HepG2 (cell line): ENCODE measurements around the gene BBS12. TPM values are rescaled to one million over a fixed set of nuclear protein-coding genes. Genes with fewer than 3 reads are reported as not detected.

Experiments
- DMAP1 ChIP-seq: IDR thresholded peaks from 2 replicates; pipeline ENCODE4 v1.6.1; 2016
- DMTF1 ChIP-seq: sonication (generic); formaldehyde crosslinking; IDR thresholded peaks from 2 replicates; pipeline ENCODE4 v1.4.0; 2020; ENCODE audit warnings: mild to moderate bottlenecking, missing genetic modification reagents
- DPF2 ChIP-seq: sonication (generic); formaldehyde crosslinking; IDR thresholded peaks from 2 replicates; pipeline ENCODE4 v1.4.0; 2020; ENCODE audit warnings: mild to moderate bottlenecking, low read depth, missing genetic modification reagents, borderline replicate concordance
- ELF1 ChIP-seq: sonication (generic); formaldehyde crosslinking; IDR thresholded peaks from 2 replicates; pipeline ENCODE4 v1.4.0; 2020; ENCODE audit warnings: missing genetic modification reagents
- FOSL2 ChIP-seq: sonication (generic); formaldehyde crosslinking; IDR thresholded peaks from 2 replicates; pipeline ENCODE4 v1.4.0; 2020; ENCODE audit warnings: missing genetic modification reagents
- GATA4 ChIP-seq: sonication (generic); IDR thresholded peaks from 2 replicates; pipeline ENCODE4 v1.6.1; 2016; ENCODE audit warnings: antibody characterized with exemption, low read depth, borderline replicate concordance
- GPBP1L1 ChIP-seq: sonication (generic); formaldehyde crosslinking; IDR thresholded peaks from 2 replicates; pipeline ENCODE4 v1.5.0; 2020; ENCODE audit warnings: mild to moderate bottlenecking, missing genetic modification reagents
- MTF1 ChIP-seq: sonication (generic); formaldehyde crosslinking; IDR thresholded peaks from 2 replicates; pipeline ENCODE4 v1.5.0; 2020; ENCODE audit warnings: missing genetic modification reagents
- YY1 ChIP-seq: IDR thresholded peaks from 2 replicates; pipeline ENCODE4 v1.6.1; 2011; ENCODE audit warnings: low read length, low read depth, moderate library complexity, mild to moderate bottlenecking; ENCODE audit not compliant: insufficient read depth, insufficient replicate concordance
- ZNF646 ChIP-seq: sonication (generic); formaldehyde crosslinking; IDR thresholded peaks from 2 replicates; pipeline ENCODE4 v1.9.0; 2021; ENCODE audit warnings: mild to moderate bottlenecking, missing genetic modification reagents
- ZNF713 ChIP-seq: sonication (generic); formaldehyde crosslinking; IDR thresholded peaks from 2 replicates; pipeline ENCODE4 v1.4.0; 2020; ENCODE audit warnings: mild to moderate bottlenecking, missing genetic modification reagents
- polyA plus RNA-seq, 8 experiments: library from polyadenylated mRNA; depleted of rRNA in 3 of 8; stranded (reverse) in 7 of 8; unstranded in 1 of 8; fragments of >200 nt; fragmentation: Illumina TruSeq in 4 of 8; extraction: Trizol in 4 of 8; gene quantifications; 2 replicates each; pipeline versions ENCODE4 v1.2.1 to v1.2.3, GENCODE V29; 2011 to 2016; ENCODE audit warnings: low read depth in 4 of 8, missing spikeins in 1 of 8, mixed read lengths in 1 of 8; ENCODE audit not compliant: insufficient read depth in 1 of 8
- total RNA-seq, 5 experiments: library from RNA; depleted of rRNA; stranded (reverse); fragments of >200 nt; fragmentation: Illumina TruSeq; extraction: Trizol; gene quantifications; 2 replicates each; pipeline ENCODE4 v1.2.3, GENCODE V29; 2016; ENCODE audit warnings: low read depth in 1 of 5
- TF ChIP-seq, protein P1 (sequence below): sonication (generic); formaldehyde crosslinking; IDR thresholded peaks from 2 replicates; pipeline ENCODE4 v1.9.0; 2021; ENCODE audit warnings: missing genetic modification reagents, borderline replicate concordance
- TF ChIP-seq, protein P2 (sequence below): sonication (generic); formaldehyde crosslinking; IDR thresholded peaks from 2 replicates; pipeline ENCODE4 v1.5.1; 2020; ENCODE audit warnings: missing genetic modification reagents, mild to moderate bottlenecking, borderline replicate concordance

Gene BBS12
- total and polyA plus RNA-seq, 2 of the 13 experiments (the other 11 are each of a cell fraction or from before 2014, with no cell fraction given): 0.32 to 1.7 TPM

GRCh38 chr4:122732329-122733026 is at the start of gene BBS12 (continued):
- TF ChIP-seq ZNF646: no peak; the same call in 1 of the 2 replicates
- TF ChIP-seq DMAP1: no peak
- peak; percentile 28 for TF ChIP-seq YY1
- TF ChIP-seq FOSL2 (CRISPR knock-in tag): no peak
- TF ChIP-seq DPF2: no peak
- TF ChIP-seq, protein P1, sequence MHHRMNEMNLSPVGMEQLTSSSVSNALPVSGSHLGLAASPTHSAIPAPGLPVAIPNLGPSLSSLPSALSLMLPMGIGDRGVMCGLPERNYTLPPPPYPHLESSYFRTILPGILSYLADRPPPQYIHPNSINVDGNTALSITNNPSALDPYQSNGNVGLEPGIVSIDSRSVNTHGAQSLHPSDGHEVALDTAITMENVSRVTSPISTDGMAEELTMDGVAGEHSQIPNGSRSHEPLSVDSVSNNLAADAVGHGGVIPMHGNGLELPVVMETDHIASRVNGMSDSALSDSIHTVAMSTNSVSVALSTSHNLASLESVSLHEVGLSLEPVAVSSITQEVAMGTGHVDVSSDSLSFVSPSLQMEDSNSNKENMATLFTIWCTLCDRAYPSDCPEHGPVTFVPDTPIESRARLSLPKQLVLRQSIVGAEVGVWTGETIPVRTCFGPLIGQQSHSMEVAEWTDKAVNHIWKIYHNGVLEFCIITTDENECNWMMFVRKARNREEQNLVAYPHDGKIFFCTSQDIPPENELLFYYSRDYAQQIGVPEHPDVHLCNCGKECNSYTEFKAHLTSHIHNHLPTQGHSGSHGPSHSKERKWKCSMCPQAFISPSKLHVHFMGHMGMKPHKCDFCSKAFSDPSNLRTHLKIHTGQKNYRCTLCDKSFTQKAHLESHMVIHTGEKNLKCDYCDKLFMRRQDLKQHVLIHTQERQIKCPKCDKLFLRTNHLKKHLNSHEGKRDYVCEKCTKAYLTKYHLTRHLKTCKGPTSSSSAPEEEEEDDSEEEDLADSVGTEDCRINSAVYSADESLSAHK (CRISPR knock-in tag): no peak
- TF ChIP-seq, protein P2, sequence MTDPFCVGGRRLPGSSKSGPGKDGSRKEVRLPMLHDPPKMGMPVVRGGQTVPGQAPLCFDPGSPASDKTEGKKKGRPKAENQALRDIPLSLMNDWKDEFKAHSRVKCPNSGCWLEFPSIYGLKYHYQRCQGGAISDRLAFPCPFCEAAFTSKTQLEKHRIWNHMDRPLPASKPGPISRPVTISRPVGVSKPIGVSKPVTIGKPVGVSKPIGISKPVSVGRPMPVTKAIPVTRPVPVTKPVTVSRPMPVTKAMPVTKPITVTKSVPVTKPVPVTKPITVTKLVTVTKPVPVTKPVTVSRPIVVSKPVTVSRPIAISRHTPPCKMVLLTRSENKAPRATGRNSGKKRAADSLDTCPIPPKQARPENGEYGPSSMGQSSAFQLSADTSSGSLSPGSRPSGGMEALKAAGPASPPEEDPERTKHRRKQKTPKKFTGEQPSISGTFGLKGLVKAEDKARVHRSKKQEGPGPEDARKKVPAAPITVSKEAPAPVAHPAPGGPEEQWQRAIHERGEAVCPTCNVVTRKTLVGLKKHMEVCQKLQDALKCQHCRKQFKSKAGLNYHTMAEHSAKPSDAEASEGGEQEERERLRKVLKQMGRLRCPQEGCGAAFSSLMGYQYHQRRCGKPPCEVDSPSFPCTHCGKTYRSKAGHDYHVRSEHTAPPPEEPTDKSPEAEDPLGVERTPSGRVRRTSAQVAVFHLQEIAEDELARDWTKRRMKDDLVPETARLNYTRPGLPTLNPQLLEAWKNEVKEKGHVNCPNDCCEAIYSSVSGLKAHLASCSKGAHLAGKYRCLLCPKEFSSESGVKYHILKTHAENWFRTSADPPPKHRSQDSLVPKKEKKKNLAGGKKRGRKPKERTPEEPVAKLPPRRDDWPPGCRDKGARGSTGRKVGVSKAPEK: no peak
- TF ChIP-seq ELF1 (CRISPR knock-in tag): peak; percentile 75
- TF ChIP-seq DMTF1 (CRISPR knock-in tag): no peak
- TF ChIP-seq MTF1: no peak
- no peak for TF ChIP-seq ZNF713 (CRISPR knock-in tag)
- TF ChIP-seq GATA4: no peak
- TF ChIP-seq GPBP1L1 (CRISPR knock-in tag): no peak
